GM12878 (cell line): ENCODE data around the gene PLAGL1. TPM values are rescaled to one million over a fixed set of nuclear protein-coding genes. Genes with fewer than 3 reads are reported as not detected.

ENCODE experiments used
- ATAC-seq: fragments of 200-7000 bp; cut with Tn5 transposase; 3 replicates; pipeline ENCODE4 v1.9.1; 2020; ENCODE audit warnings: mild to moderate bottlenecking, moderate library complexity
- BruUV-seq: library from RNA; stranded (reverse); fragments of 400-500 nt; replicated peaks from 2 replicates; lab custom pipeline; 2021; lab: Mats Ljungman, UMichigan
- CTCF ChIA-PET: fragments of 300-600 bp; sonication (Branson Sonifier 250); formaldehyde crosslinking; extraction: SDS; loops from one replicate; lab custom pipeline; 2021; ENCODE audit warnings: inconsistent platforms; lab: Yijun Ruan, JAX
- POLR2A ChIA-PET: fragments of 350-600 bp; formaldehyde crosslinking; extraction: SDS; loops from one replicate; lab custom pipeline; 2021; ENCODE audit warnings: inconsistent platforms; lab: Charles Lee
- RAD21 ChIA-PET: fragments of 300-600 bp; sonication (Branson Sonifier 250); formaldehyde crosslinking; loops from one replicate; lab custom pipeline; 2023; ENCODE audit warnings: antibody characterized with exemption; ENCODE audit not compliant: unreplicated experiment; lab: Charles Lee
- SMC1A ChIA-PET: fragments of 300-600 bp; sonication (Branson Sonifier 250); formaldehyde crosslinking; loops from one replicate; lab custom pipeline; 2023; ENCODE audit not compliant: unreplicated experiment, uncharacterized antibody; lab: Charles Lee
- DNase-seq: peaks from one replicate; pipeline ENCODE4 v3.0.0-alpha.2; 2011; ENCODE audit warnings: low read depth, low spot score
- FAIRE-seq: peaks from 3 replicates; lab custom pipeline; 2011; peaks lifted over from hg19 to GRCh38; lab: Jason Lieb, UNC
- H2AFZ ChIP-seq: 2 replicates; pipeline ENCODE4 v1.6.0; 2011; ENCODE audit warnings: low read depth, low read length, control low read depth; ENCODE audit not compliant: control insufficient read depth
- H3K27ac ChIP-seq: 2 replicates; pipeline ENCODE4 v1.5.1; 2011; ENCODE audit warnings: control low read depth; ENCODE audit not compliant: control insufficient read depth, insufficient read depth
- H3K27me3 ChIP-seq, 2 experiments: replicated peaks in 1 of 2; 2 replicates each; pipeline versions ENCODE4 v1.6.0 to v1.6.1; 2011; ENCODE audit warnings: low read length in 1 of 2; ENCODE audit not compliant: control insufficient read depth in 2 of 2, insufficient read depth in 2 of 2
- H3K36me3 ChIP-seq, 2 experiments: 2 replicates each; pipeline ENCODE4 v1.5.1; 2011; ENCODE audit warnings: low read length in 1 of 2; ENCODE audit not compliant: control insufficient read depth in 2 of 2, insufficient read depth in 2 of 2
- H3K4me1 ChIP-seq: 2 replicates; pipeline ENCODE4 v1.6.1; 2011; ENCODE audit warnings: mild to moderate bottlenecking, low read length, moderate library complexity, mixed read lengths; ENCODE audit not compliant: control insufficient read depth, insufficient read depth
- H3K4me2 ChIP-seq: 2 replicates; pipeline ENCODE4 v1.6.0; 2011; ENCODE audit warnings: control low read depth; ENCODE audit not compliant: control insufficient read depth, insufficient read depth
- H3K4me3 ChIP-seq: fragments of 200-600 bp; sonication (generic); 2 replicates; pipeline ENCODE4 v1.5.1; 2016
- H3K79me2 ChIP-seq: 2 replicates; pipeline ENCODE4 v1.6.0; 2011; ENCODE audit warnings: low read length; ENCODE audit not compliant: control insufficient read depth, insufficient read depth
- H3K9ac ChIP-seq: 2 replicates; pipeline ENCODE4 v1.8.0; 2011; ENCODE audit warnings: low read length, control low read depth, mixed read lengths; ENCODE audit not compliant: control insufficient read depth, insufficient read depth
- H3K9me3 ChIP-seq: replicated peaks from 3 replicates; pipeline ENCODE4 v1.5.1; 2011; ENCODE audit warnings: mild to moderate bottlenecking, low read length; ENCODE audit not compliant: control insufficient read depth, insufficient read depth
- H4K20me1 ChIP-seq: 2 replicates; pipeline ENCODE4 v1.6.0; 2011; ENCODE audit not compliant: control insufficient read depth, insufficient read depth
- CBFB ChIP-seq: IDR thresholded peaks from 2 replicates; pipeline ENCODE4 v1.6.1; 2016; ENCODE audit warnings: antibody characterized with exemption, low read depth
- CEBPB ChIP-seq, 2 experiments: fragments of 150-350 bp in 1 of 2; IDR thresholded peaks; 2 replicates each; pipeline ENCODE4 v1.6.1; 2012 to 2014; ENCODE audit warnings: low read depth in 2 of 2, low read length in 2 of 2, borderline replicate concordance in 1 of 2, inconsistent platforms in 1 of 2
- CREM ChIP-seq: IDR thresholded peaks from 2 replicates; pipeline ENCODE4 v1.6.1; 2014; ENCODE audit warnings: antibody characterized with exemption, low read depth
- E2F4 ChIP-seq: IDR thresholded peaks from 2 replicates; pipeline ENCODE4 v1.6.1; 2012; ENCODE audit warnings: low read depth, low read length, improper control_type of control experiment
- ETV6 ChIP-seq, 2 experiments: fragments of 450-650 bp in 1 of 2; IDR thresholded peaks in 1 of 2; conservative IDR thresholded peaks in 1 of 2; 2 replicates each; pipeline ENCODE4 v1.6.1; 2014; ENCODE audit warnings: antibody characterized with exemption in 1 of 2, borderline replicate concordance in 1 of 2, low read depth in 1 of 2, mild to moderate bottlenecking in 1 of 2, moderate library complexity in 1 of 2
- GABPA ChIP-seq: IDR thresholded peaks from 2 replicates; pipeline ENCODE4 v1.6.1; 2014; ENCODE audit warnings: antibody characterized with exemption, low read depth, mild to moderate bottlenecking, inconsistent platforms
- HSF1 ChIP-seq: fragments of 150-350 bp; IDR thresholded peaks from 2 replicates; pipeline ENCODE4 v1.6.1; 2014; ENCODE audit warnings: mild to moderate bottlenecking, low read depth, low read length
- IKZF1 ChIP-seq: fragments of 450-650 bp; conservative IDR thresholded peaks from 2 replicates; pipeline ENCODE4 v1.6.1; 2017; ENCODE audit warnings: antibody characterized with exemption, mild to moderate bottlenecking
- IRF5 ChIP-seq: fragments of 450-650 bp; IDR thresholded peaks from 2 replicates; pipeline ENCODE4 v1.6.1; 2017; ENCODE audit warnings: borderline replicate concordance
- MEF2A ChIP-seq: IDR thresholded peaks from 2 replicates; pipeline ENCODE4 v1.6.1; 2011; ENCODE audit warnings: low read depth, mild to moderate bottlenecking, low read length, moderate library complexity; ENCODE audit not compliant: insufficient read depth
- MEF2B ChIP-seq: fragments of 450-650 bp; IDR thresholded peaks from 2 replicates; pipeline ENCODE4 v1.6.1; 2018; ENCODE audit warnings: mild to moderate bottlenecking, moderate library complexity; ENCODE audit not compliant: partially characterized antibody, poor library complexity, severe bottlenecking
- MTA2 ChIP-seq: fragments of 450-650 bp; IDR thresholded peaks from 2 replicates; pipeline ENCODE4 v1.6.1; 2016; ENCODE audit warnings: low read depth, mild to moderate bottlenecking, moderate library complexity
- PAX5 ChIP-seq: IDR thresholded peaks from 2 replicates; pipeline ENCODE4 v1.6.1; 2011; ENCODE audit warnings: low read depth, low read length, borderline replicate concordance
- POU2F2 ChIP-seq: IDR thresholded peaks from 3 replicates; pipeline ENCODE4 v1.6.1; 2011; ENCODE audit warnings: low read depth, mild to moderate bottlenecking, low read length, borderline replicate concordance
- RUNX3 ChIP-seq: IDR thresholded peaks from 2 replicates; pipeline ENCODE4 v1.6.1; 2012; ENCODE audit warnings: low read length, inconsistent platforms
- SUZ12 ChIP-seq: fragments of 200-600 bp; sonication (generic); IDR thresholded peaks from one replicate; pipeline ENCODE4 v1.6.1; 2018; ENCODE audit warnings: antibody characterized with exemption, mild to moderate bottlenecking; ENCODE audit not compliant: unreplicated experiment
- TARDBP ChIP-seq: IDR thresholded peaks from 2 replicates; pipeline ENCODE4 v1.6.1; 2016; ENCODE audit warnings: borderline replicate concordance
- ZNF24 ChIP-seq: fragments of 450-650 bp; IDR thresholded peaks from 2 replicates; pipeline ENCODE4 v1.6.1; 2017; ENCODE audit warnings: antibody characterized with exemption, mild to moderate bottlenecking
- WGBS: methylation state at CpG from one replicate; pipeline ENCODE4 v1.1.6; 2016; ENCODE audit warnings: low lambda C conversion rate; ENCODE audit not compliant: insufficient replicate concordance, insufficient coverage; ENCODE audit errors: missing lambda C conversion rate; 5-methylcytosine and 5-hydroxymethylcytosine counted together
- in situ Hi-C: fragments of 300-500 bp; cut with MboI; formaldehyde crosslinking; loops from 9 replicates; pipeline ENCODE4 v1.14.3; 2018; ENCODE audit warnings: mixed read lengths
- intact Hi-C: fragments of 100-400 bp; cut with micrococcal nuclease; formaldehyde crosslinking; loops from one replicate; pipeline ENCODE4 v1.14.2; 2022; ENCODE audit not compliant: unreplicated experiment
- polyA plus RNA-seq, 11 experiments: library from polyadenylated mRNA; depleted of rRNA in 4 of 11; unstranded in 6 of 11; stranded (reverse) in 5 of 11; fragments of >200 nt; fragmentation: Nextera tagmentation in 4 of 11; fragmentation: Illumina TruSeq in 1 of 11; extraction: Ambion mirVana in 4 of 11; extraction: Trizol in 1 of 11; gene quantifications; 1 replicate in 1 of 11; 2 replicates in 10 of 11; pipeline versions ENCODE4 v1.2.1 to v1.2.3, GENCODE V29; 2011 to 2016; ENCODE audit warnings: inconsistent platforms in 2 of 11, missing spikeins in 2 of 11, low read depth in 1 of 11
- total RNA-seq, 4 experiments: library from RNA; depleted of rRNA in 3 of 4; stranded (reverse); fragments of >200 nt in 3 of 4; fragmentation: Illumina TruSeq in 1 of 4; extraction: Trizol in 1 of 4; gene quantifications; 2 replicates each; pipeline versions ENCODE4 v1.2.1 to v1.2.3, GENCODE V29; 2013 to 2021

The PLAGL1 gene
- total and polyA plus RNA-seq, 10 of the 15 experiments (the other 5 are each of a cell fraction or from before 2014, with no cell fraction given), result 2.6 to 19.1 (median 5.7) TPM

GRCh38 chr6:143901885-143902750 lies 105.9 kb downstream of the PLAGL1 start:
- Histone ChIP-seq H2AFZ (peak overlapping the region; percentile 59), H4K20me1 (no peaks in the 10 kb centered on the region), H3K9ac (peak overlapping the region; percentile 62), H3K4me1 (peaks cover 24% of the 10 kb centered on the region), H3K4me2 (peak overlapping the region; percentile 92), H3K4me3 (peak overlapping the region; percentile 47; the same call in 1 of the 2 replicates), H3K9me3 (peaks cover 23% of the 10 kb centered on the region; the same call in 2 of the 3 replicates), H3K27ac (peak overlapping the region; percentile 86), H3K27me3 (no peaks in the 10 kb centered on the region), H3K79me2 (no peaks in the 10 kb centered on the region), H3K36me3 (no peaks in the 10 kb centered on the region; a peak in 1 of 4 replicates)
- ATAC-seq (peak; percentile 96), FAIRE-seq (peak; percentile 44), DNase-seq (peak; percentile 48)
- RAD21 ChIA-PET, result interaction anchor here (0.9 to 1.8 kb wide), 5 partner anchors 38 to 391 kb away, joined by 3 to 9 read pairs (median 3); partner anchors contain the start of genes FUCA2 and LTV1
- BruUV-seq, result no TSS peak
- intact Hi-C loops (no loop called here), in situ Hi-C loops (no loop called here)
- POLR2A ChIA-PET, result no interaction called here
- SMC1A ChIA-PET, result interaction anchor here (0.9 to 1.9 kb wide), 5 partner anchors 23 to 90 kb away, joined by 3 to 8 read pairs (median 4); partner anchors contain the start of gene LTV1
- WGBS, result 0% methylated on average over 6 of the region's 6 CpGs
- CTCF ChIA-PET, result interaction anchor here (1.0 to 2.1 kb wide), 6 partner anchors 38 to 357 kb away, joined by 3 to 10 read pairs (median 4); no protein-coding TSS in a partner anchor
- TF ChIP-seq E2F4 (no peak), GABPA (peak; percentile 47; the same call in 1 of the 2 replicates), SUZ12 (no peak), POU2F2 (0 out of 3 replicates have a peak, but pooled peaks have one; percentile 13), MTA2 (peak; percentile 69), PAX5 (peak; percentile 61; the same call in 1 of the 2 replicates), ZNF24 (0 out of 2 replicates have a peak, but pooled peaks have one; percentile 21), HSF1 (no peak), MEF2A (peak; percentile 100), IKZF1 (peak; percentile 55), TARDBP (no peak), CBFB (0 out of 2 replicates have a peak, but pooled peaks have one; percentile 28), IRF5 (no peak), CREM (peak; percentile 49; the same call in 1 of the 2 replicates), ETV6 (conservative IDR thresholded peaks at IDR 0.05 in 1 of 2, IDR thresholded peaks at IDR 0.05 in 1 of 2; ENCODE audit: borderline replicate concordance in 1 of 2, low read depth in 1 of 2) (peak in 1 of 2 experiments; percentile 47; a peak in 1 of 4 replicates), RUNX3 (peak; percentile 91), CEBPB (IDR thresholded peaks at IDR 0.05; ENCODE audit: borderline replicate concordance in 1 of 2, low read depth in 2 of 2, low read length in 2 of 2) (peak in 1 of 2 experiments; percentile 93; a peak in 2 of 4 replicates), MEF2B (peak; percentile 96)
